ENCODE data around the gene ESAM.
"Not testable (repeated sequence)": the region's sequence is repeated elsewhere in the genome, so short reads cannot be mapped to it uniquely, and the experiment has no call there.

The ESAM gene

DNA sequence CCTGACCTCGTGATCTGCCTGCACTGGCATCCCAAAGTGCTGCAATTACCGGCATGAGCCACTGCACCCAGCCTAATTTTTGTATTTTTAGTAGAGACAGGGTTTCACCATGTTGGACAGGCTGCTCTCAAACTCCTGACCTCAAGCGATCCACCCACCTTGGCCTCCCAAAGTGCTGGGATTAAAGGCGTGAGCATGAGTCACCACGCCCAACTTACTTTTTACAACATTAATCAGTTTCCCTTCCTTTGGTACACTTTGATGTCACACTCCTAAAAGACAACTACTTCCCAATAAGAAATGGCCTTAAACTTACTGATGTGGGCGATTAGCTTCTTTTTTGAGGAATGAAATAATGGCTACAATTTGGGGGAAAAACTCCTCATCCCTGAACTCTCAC, 8.9 kb upstream of the ESAM start:
- DNase-seq, result not testable (repeated sequence)

DNA sequence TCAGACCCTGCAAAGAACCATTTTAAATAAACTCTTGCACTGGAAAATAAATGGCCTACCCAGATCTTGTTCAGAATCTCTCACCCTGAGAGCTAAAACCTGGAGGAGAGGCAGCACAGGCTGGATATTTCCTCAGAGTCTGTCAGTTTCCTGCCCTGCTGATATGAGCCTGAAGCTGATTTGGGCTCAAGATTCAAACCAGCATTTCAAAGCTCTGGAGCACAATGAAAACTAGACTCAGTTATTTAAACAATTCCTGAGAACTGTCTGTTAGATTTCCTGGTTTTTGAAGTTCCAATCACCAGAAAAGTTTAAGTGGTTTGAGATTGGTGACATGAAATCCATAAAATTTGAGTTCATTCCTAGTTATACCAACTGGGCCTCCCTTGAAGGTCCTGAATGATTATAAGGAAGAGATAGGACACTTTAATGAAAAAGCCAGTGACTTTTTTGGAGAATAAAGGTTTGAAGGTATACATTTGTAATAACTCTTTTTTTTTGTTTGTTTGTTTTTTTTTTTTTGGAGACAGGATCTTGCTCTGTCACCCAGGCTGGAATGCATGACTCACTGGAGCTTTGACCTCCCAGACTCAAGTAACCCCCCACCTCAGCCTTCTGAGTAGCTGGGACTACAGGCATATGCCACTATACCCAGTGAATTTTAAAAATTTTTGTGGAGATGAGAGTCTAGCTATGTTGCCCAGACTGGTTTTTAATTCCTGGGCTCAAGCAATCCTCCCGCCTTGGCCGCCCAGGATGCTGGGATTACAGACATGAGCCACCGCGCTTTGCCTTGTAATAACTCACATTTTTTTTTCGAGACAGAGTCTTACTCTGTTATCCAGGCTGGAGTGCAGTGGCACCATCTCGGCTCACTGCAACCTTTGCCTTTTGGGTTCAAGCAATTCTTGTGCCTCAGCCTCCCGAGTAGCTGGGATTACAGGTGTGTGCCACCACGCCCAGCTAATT, 8.0 kb upstream of the ESAM start:
- no peak for DNase-seq

DNA sequence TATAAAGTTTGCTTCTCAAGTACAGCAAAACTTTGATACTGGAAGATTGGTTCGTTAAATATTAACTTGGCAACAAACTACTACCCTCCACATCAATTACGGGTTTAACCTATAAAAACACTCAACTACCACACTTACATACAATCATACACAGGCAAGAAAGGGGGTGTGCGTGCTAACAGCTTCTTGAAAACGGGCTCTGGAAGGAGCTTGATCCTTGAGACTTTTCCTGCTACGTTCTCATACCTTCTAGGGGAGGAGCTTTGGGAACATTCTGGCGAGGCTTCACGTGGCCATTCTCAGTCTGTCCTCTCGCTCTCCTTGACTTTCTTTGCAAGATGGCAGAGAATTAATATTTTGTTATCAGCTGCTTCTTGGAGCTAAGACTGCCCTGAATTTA, 6.8 kb upstream of the ESAM start:
- DNase-seq, result no peak

DNA sequence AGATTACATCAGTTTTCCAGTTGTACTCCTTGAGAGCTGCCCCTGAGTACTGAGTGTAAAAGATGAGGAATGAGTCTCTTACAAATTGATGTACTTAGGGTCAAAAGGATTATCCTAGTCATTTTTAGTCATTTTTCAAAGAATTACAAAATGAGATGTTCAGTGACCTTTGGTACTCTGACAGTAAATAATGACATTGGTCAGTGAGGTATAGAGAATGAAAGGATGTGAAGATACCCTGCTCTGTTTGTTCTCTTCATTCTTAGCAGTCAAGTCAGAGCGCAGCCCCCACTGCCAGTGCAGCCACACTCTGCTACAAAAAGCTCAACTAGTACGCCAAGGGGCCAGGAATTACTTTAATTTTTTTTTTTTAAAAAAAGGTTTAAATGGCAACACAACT, 4.1 kb upstream of the ESAM start:
- DNase-seq, result no peak

DNA sequence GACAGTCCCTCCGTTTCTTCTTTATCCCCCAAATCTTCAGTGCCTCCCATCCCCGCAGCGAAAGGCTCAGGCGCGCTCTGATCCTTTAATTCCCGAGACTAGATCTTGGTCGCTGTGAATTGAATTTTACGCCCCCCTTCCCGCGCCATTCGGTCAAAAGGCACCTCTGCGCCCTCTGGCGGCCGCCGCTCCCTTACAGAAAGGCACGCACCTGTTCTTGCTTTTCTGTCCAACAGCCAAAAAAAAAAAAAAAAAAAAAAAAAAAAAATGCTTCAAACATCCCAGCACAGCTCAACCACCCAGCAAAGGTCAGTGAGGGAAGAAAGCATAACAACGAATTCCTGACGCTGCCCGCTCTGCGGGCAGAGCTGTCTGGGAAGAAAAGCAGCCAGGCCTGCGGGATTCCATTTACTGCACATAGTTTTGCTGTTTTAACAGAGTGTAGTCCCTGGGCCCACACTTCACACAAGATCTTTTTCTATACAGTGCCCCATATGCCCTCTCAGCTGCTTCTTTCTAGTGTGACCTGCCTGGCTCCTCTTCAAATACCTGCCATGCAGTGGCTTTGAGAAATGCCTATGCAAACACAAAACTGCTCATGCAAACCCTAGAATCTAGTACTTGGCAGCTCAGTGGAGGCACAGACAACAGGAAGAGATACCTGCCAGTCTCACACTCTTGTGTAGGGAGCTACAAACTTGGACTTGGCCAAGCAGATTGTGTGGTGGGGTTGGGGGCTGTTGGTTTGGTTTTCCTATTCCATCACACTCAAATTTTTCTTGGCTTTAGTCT, 1.3 kb upstream of the ESAM start:
- DNase-seq, result peak; percentile 90

DNA sequence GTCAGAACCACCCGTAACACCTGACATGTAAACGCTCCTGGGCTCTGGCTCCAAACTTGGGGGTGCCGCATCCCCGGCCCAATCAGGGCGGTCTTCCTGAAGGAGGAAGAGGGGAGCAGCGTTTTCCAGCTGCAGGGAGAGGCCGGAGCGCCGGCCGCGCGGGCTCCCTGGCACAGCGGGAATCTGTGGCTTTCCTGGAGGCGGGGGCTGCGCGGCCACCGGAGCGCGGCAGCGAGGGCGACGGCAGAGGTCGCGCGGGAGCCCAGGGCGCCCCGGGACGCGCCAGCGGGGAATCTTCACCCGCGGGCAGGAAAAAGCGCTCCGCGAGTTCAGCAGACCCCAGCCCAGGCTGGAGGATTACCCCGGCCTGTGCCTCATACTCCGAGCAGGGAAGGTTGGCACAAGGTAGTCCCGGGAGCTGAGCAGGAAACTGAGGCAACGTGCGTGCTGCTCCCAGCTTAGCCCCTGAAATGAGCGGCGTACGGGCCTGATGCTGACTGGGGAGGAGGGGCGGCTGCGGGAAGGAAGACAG, 600 bp upstream of the ESAM start:
- DNase-seq, result no peak

DNA sequence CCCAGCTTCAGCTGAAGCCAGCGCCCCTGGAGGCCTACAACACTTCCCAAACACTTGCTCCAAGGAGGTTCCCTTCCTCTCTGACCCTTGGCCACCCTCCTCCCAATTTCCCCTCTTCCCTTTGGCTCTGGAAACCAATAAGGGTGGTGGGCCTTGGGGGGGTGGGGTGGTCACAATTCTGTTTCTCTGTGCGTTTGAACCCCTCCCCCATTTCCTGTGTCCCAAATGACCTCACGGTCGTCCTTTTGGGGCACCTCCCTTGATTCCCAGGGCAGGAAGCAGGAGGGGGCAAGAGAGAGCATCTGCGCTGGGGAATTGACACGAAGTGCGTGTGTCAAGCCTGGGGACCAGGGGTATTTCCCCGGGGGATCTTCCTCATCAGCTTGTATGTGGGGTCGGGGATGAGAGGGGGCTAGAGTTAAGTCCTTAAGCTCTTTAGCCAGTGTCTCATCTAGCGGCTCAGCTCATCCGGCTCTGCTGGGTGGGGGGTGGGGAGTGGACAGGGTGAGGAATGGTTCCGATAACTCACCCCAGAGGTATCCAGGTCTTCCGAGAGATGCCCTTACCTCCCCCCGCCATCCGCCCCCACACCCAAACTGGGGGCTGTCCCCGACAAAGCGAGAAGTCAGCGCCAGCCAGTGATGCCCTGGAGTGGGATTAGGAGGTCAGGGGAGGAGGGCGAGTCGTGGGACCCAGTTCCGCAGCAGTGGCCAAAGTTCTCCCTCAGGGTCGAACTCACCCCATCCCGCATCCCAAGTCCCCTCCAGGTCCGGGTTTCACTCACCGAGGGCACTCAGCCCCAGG, 587 bp downstream of the ESAM start:
- DNase-seq, result no peak

DNA sequence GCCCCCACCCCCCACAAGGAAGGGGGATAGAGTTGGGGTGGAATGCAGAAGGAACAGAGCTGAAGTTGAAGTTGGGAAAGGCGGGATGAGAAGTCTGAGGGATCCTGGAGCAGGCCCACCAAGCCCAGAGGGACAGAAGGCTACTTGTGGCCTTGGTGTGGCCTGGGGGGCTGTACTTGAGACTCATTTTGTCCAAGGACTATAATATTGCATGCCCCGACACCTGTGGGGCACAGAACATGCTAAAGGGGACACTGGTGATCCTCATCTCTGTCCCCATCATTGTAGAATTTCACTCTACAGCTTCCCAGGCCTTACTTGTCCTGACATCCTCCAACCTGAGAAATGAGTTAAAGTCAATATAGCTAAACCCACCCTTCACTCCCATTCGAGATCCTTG, 1.3 kb downstream of the ESAM start:
- no peak for DNase-seq

DNA sequence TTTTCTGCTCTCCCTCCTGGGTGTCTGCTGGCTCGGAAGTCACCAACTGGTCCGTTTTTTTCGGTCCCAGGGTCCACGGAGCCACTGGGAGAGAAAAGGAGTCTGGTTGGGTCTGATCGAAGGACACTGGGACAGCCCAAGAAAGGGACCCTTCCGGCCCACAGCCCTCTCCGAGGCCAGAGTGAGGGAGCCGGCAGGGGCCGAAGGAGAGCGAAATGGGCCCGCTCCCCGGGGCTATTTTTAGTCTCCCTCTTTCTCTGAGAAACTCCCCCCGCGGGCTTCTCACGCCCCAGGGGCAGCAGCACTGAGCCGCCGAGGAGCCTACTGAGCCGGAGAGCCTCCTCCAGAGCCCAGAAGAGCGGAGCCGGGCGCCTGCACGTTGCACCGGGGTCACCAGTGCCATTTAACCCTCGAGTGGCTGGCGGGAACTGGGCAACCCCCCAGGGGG, 1.9 kb downstream of the ESAM start:
- no peak for DNase-seq

DNA sequence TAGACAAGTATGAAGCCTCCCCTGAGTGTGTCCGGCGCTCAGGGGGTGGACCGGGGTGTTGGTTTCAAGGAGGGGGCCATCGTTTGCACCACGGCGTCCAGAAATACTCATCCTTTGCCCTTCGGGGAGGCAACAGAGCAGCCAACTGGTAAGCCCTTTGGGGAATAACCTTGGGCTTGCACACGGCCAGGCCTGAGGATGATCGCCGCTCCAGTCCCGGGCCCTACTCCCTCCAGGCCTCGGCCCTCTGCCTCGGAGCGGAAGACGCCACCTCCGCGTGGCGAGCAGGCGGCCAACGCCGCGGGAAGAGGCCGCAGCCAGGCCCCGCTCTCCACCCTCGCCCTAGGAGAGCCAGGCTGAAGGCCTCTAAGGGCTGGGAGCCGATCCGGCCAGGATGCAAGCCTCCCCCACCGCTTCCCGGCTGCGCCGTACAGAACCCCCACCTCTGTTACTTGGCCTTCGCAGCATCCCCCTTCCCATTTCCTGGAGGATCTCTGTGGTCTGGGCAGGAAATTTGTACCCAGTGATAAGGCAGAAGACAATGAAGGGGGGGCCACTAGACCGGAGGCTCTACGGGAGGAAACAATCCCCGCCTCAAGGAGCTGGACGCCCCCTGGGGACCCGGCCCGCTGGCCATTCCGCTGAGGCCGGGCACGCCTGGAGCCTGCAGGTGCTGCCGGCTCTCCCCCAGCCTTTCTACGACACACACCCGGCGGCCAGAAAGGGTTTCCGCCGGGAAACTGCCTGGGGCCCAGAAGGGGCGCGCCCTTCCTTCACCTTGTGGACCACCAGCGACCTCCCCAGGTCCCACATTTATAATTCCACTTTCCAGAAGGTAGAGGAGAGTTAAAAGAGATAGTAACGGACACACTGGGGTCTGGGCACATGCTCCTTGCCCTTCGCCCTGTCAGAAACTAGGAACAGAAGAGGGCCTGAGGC, 2.6 kb downstream of the ESAM start:
- DNase-seq, result no peak

DNA sequence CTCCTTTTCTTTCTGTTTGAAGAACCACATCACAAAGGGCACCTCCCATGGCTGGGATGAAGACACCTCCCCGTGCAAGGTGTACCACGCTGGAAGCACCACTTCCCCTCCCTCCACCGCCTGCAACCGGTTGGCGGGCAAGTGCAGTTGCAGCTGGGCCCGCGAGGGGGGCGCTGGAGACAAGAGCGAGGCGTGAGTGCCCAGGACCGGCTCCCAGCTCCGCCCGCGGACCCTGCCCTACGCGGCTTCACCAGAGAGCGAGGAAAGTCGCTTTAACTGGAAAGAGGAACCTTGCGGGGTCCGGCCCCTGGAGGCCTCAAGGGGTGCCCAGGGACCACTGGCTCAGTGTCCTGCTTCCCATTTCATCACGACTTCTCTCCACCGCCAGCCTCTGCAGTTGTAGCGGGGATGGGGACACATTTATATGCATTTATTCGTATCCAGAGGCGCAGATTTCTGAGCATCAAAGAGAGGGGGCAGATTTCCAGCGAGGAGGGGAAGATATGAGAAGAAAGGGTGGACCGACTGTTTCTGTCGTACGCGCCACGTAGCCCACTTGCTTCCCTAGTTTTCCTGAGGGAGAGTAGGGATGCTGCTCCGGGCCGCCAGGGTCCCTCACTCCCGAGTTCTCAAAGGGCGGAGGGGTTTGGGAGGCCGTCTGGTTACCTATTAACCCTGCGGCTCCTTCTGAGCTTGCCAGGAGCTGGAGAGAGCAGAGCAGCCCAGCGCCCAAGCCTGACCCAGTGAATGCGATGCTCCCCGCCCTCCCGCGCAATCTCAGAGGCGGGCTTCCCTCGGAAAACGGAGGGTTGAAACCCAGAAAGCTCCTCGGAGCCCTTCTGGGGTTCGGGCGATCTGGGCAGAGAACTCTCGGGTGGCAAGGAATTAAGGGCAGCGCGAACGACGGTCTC, 3.5 kb downstream of the ESAM start:
- DNase-seq, result peak; percentile 64

DNA sequence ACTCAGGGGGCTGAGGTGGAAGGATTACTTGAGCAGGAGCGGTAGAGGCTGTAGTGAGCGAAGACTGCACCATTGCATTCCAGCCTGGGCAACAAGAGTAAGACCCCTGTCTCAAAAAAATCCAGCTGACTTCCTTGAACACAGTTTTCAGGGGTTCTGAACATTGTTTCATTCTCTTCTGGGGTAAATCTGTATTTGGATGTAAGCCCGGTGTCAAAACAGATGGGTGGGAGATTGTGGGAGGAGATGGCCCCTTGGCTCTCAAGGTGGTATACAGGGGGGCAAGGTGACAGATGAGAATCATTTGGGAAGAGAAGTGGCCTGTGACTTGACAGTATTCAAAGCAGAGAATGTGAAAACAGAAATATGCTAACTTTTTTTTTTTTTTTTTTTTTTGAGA, 4.8 kb downstream of the ESAM start:
- DNase-seq, result no peak

DNA sequence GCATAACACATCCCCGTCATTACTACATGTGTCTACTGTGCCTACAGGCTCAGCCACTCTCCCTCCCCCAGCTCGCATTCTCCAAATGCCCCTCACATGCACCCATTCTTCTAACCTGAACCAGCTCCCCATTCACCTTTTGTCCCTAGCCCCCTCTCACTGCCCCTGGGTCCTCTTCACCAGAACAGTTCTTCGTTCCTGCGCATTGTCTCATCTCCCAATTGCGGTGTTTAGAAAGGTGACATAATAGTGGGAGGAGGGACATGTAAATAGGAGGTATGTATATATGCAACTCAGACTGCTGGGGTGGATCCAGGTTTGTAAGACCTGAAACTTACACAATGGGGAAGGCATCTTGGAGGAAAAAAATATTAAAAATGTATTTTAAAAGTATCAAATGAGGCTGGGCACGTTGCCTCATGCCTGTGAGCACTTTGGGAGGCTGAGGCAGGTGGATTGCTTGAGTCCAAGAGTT, 5.3 kb downstream of the ESAM start:
- no peak for DNase-seq

DNA sequence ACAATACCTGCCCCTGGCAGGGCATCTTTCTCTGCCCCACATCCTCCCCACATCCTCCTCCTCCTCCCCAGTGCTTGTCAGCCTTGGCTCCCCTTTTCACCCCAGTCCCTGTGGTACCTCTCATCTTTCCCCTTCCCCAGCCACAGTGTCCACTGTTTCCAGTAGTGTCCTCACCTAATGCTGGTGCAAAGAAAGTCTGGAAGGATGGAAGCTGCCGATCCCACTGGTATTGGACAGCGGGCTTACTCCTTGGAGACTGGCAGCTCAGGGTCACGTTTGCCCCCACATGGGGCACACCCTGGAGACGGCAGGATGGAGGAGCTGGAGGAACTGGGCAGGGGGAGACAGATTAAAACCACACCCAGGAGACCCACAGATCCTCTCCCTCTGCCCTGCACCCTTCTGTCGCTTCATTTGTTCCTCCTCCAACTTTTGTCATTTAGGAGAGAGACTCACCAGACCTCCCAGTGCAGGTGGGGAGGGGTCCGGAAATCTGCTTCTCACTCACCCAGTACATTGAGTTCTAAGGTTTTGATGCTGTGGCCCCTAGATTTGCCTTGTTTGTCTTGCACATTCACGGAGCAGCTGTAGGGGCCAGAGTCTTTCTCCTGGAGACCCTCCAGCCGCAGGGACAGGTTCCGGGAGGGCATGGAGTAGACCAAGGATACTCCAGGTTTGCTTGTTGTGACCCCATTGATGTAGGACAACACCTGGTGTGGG, 5.9 kb downstream of the ESAM start:
- no peak for DNase-seq

DNA sequence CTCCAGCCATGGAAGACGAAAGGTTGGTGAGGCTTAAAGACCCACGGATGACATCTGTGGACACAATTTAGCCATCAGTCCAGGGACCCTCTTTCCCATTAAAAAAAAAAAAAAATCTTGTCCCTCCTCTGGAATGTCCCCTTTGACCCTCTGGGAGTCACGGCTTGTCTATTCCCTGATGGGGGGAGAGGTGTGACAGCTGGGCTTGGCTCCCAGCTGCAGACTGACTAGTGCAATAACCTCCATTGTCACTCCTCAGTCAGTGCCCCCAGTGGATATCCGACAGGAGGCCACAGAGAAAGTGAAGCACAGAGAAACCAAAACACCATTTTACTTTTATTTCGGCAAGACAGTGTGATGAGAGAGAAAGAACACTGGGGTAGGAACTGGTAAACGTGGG, 7.4 kb downstream of the ESAM start:
- DNase-seq, result no peak

DNA sequence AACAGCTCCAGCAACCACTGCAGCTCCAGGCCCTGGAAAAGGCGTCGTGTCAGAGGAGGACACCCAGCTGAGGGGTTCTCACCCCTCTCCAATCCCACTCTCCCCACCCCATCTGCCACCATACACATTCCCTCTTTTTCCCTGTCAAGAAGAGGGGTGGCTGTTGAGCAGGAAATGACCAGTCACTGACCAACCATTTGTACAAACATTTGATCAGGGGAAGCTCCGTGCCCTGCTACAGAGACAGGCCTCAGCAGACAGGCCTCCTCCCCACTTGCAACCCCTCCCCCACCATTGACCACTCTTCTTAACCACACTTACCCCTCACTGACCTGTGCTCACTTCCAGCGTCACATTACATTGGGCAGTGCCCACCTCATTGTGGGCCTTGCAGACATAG, 7.8 kb downstream of the ESAM start:
- DNase-seq, result no peak

DNA sequence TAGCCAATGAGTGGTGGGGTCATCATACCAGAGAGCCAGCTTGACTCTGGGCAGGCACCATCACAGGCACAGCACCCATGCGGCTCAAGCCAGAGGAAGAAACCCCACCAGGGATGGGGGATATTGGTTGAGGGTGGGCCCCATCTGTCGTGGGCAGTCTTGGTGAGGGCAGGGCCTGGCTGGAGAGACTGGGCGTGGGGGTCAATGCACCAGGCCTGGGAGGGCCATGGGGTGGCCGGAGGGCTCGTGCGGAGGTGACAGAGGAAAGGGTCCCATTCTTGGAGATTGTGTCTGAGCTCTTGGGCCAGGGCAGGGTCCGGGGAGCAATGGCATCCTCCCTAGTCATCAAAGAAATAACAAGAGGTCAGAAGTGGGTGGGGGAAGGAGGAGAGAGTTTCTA, 8.5 kb downstream of the ESAM start:
- DNase-seq, result no peak

DNA sequence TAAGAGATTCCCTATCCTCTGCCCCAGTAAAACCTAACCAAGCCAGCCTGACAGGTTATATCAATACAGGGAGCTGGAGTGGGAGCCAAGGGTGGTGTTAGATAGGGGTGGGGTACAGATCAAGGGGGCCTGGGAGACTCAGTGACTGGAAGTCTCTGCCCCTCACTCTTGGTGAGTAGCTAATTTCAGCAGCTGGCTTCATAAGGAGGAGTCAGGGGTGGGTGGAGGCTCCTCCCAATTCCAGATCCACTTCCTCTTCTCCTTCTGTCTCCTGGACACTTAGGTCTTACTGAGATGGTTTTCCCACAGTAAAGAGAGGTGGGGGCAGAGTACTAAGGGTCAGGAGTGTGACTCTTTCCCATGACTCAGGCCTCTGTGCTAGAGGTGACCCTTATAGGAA, 8.9 kb downstream of the ESAM start:
- DNase-seq, result no peak

DNA sequence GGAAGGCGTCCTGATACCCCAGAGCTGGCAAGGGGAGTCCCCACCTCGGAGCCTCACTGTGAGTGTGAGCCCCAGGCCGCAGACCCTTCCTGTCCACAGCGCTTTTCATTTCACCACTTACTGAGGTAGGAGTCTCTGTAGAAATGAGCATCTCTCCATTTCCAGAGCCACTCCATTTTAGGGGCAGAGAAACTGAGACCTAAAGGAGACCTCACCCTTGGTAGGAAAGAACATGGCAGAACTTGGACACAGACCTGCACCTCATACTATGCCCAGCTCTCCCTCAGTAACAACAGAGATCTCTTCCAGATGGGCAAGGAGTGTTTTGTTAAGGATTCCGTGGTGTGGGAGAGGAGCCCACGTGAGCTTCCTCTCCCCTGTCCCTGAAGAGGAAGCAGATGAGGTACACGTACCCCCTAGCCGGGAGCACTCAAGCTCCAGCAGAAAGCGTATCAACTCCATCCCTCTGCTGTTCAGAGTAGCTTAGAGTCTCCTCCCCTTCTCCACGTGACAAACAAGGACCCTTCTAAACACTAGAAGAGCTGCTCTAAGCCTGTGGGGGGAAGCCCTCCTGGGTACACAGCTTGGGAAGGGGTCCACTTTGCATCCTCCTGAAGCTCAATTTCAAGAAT, 9.5 kb downstream of the ESAM start:
- DNase-seq, result no peak
